Parathyroid adenoma (tissue), 2 donors: ENCODE results near the gene PLXNA4.

ENCODE experiments used
- H2AFZ ChIP-seq: fragments of 300-600 bp; sonication (generic); one replicate; pipeline ENCODE4 v1.7.0; 2017; ENCODE audit warnings: antibody characterized with exemption, mild to moderate bottlenecking
- H3K27ac ChIP-seq: fragments of 300-600 bp; sonication (generic); one replicate; pipeline ENCODE4 v1.7.0; 2017
- H3K27me3 ChIP-seq: fragments of 300-600 bp; sonication (generic); one replicate; pipeline ENCODE4 v1.7.0; 2017; ENCODE audit warnings: low read length; ENCODE audit not compliant: control insufficient read depth, insufficient read depth
- H3K36me3 ChIP-seq: fragments of 300-600 bp; sonication (generic); one replicate; pipeline ENCODE4 v1.7.0; 2017; ENCODE audit warnings: low read length; ENCODE audit not compliant: control insufficient read depth, insufficient read depth
- H3K4me1 ChIP-seq: fragments of 300-600 bp; sonication (generic); one replicate; pipeline ENCODE4 v1.7.0; 2017; ENCODE audit warnings: control low read depth
- H3K4me2 ChIP-seq: fragments of 300-600 bp; sonication (generic); one replicate; pipeline ENCODE4 v1.7.0; 2017; ENCODE audit warnings: low read length
- H3K4me3 ChIP-seq: fragments of 300-600 bp; sonication (generic); one replicate; pipeline ENCODE4 v1.7.0; 2017; ENCODE audit warnings: low read depth, low read length
- H3K79me2 ChIP-seq: fragments of 300-600 bp; sonication (generic); one replicate; pipeline ENCODE4 v1.7.0; 2017; ENCODE audit warnings: control low read depth
- H3K9ac ChIP-seq: fragments of 300-600 bp; sonication (generic); one replicate; pipeline ENCODE4 v1.7.0; 2017; ENCODE audit warnings: mild to moderate bottlenecking
- H3K9me3 ChIP-seq: fragments of 300-600 bp; sonication (generic); one replicate; pipeline ENCODE4 v1.7.0; 2017; ENCODE audit warnings: low read length; ENCODE audit not compliant: control insufficient read depth
- CTCF ChIP-seq: fragments of 300-600 bp; sonication (generic); IDR thresholded peaks from one replicate; pipeline ENCODE4 v1.7.0; 2017; ENCODE audit warnings: antibody characterized with exemption, mild to moderate bottlenecking
- donor health status: primary hyperparathyroidism.

PLXNA4 gene

GRCh38 chr7:132345030-132345429 lies 231.2 kb downstream of the PLXNA4 start:
- Histone ChIP-seq H3K79me2 (no peaks in the 10 kb centered on the region), H3K9me3 (no peaks in the 10 kb centered on the region), H3K4me3 (no peak overlapping the region), H3K4me1 (no peaks in the 10 kb centered on the region), H3K4me2 (no peak overlapping the region), H3K9ac (no peak overlapping the region), H2AFZ (no peak overlapping the region), H3K36me3 (no peaks in the 10 kb centered on the region), H3K27me3 (no peaks in the 10 kb centered on the region), H3K27ac (no peak overlapping the region)
- no peak for TF ChIP-seq CTCF

GRCh38 chr7:132343199-132343598 lies 233.1 kb downstream of the PLXNA4 start:
- no peaks in the 10 kb centered on the region for H3K79me2 ChIP-seq
- H3K4me2 ChIP-seq, result no peak overlapping the region
- no peak overlapping the region for H3K4me3 ChIP-seq
- H3K27ac ChIP-seq, result no peak overlapping the region
- H3K9ac ChIP-seq, result no peak overlapping the region
- no peaks in the 10 kb centered on the region for H3K9me3 ChIP-seq
- H2AFZ ChIP-seq, result no peak overlapping the region
- TF ChIP-seq CTCF, result no peak
- H3K4me1 ChIP-seq, result no peaks in the 10 kb centered on the region
- H3K36me3 ChIP-seq, result no peaks in the 10 kb centered on the region
- no peaks in the 10 kb centered on the region for H3K27me3 ChIP-seq

- Histone ChIP-seq H3K27me3 (no peaks in the 10 kb centered on the region), H3K9ac (no peak overlapping the region), H3K27ac (no peak overlapping the region), H3K4me2 (no peak overlapping the region), H2AFZ (no peak overlapping the region), H3K36me3 (no peaks in the 10 kb centered on the region), H3K79me2 (no peaks in the 10 kb centered on the region), H3K9me3 (no peaks in the 10 kb centered on the region), H3K4me1 (no peaks in the 10 kb centered on the region), H3K4me3 (no peak overlapping the region)
- TF ChIP-seq CTCF, result no peak
Measured at GRCh38 chr7:132337450-132338080, 238.7 kb downstream of the PLXNA4 start.

GRCh38 chr7:132336797-132337196 lies 239.5 kb downstream of the PLXNA4 start:
- Histone ChIP-seq H3K4me3 (no peak overlapping the region), H3K79me2 (no peaks in the 10 kb centered on the region), H3K4me2 (no peak overlapping the region), H3K4me1 (no peaks in the 10 kb centered on the region), H3K9me3 (no peaks in the 10 kb centered on the region), H3K27ac (no peak overlapping the region), H3K9ac (no peak overlapping the region), H2AFZ (no peak overlapping the region), H3K36me3 (no peaks in the 10 kb centered on the region), H3K27me3 (no peaks in the 10 kb centered on the region)
- TF ChIP-seq CTCF, result no peak

- no peak overlapping the region for H3K4me3 ChIP-seq
- H3K36me3 ChIP-seq, result no peaks in the 10 kb centered on the region
- H3K4me1 ChIP-seq, result no peaks in the 10 kb centered on the region
- H3K27me3 ChIP-seq, result no peaks in the 10 kb centered on the region
- H3K9me3 ChIP-seq, result no peaks in the 10 kb centered on the region
- H3K4me2 ChIP-seq, result no peak overlapping the region
- H2AFZ ChIP-seq, result no peak overlapping the region
- no peak overlapping the region for H3K27ac ChIP-seq
- TF ChIP-seq CTCF, result no peak
- H3K9ac ChIP-seq, result no peak overlapping the region
- no peaks in the 10 kb centered on the region for H3K79me2 ChIP-seq
Measured at GRCh38 chr7:132333301-132333700, 243.0 kb downstream of the PLXNA4 start.
